Panc1 (cell line): ENCODE measurements around the gene KRAS. TPM values are rescaled to one million over a fixed set of nuclear protein-coding genes. Genes with fewer than 3 reads are reported as not detected.

Source experiments
- ATAC-seq: fragments of 200-7000 bp; cut with Tn5 transposase; 2 replicates; pipeline ENCODE4 v1.9.1; 2020; ENCODE audit warnings: mild to moderate bottlenecking, moderate library complexity
- BruUV-seq: library from RNA; stranded (reverse); fragments of 400-500 nt; replicated peaks from 2 replicates; lab custom pipeline; 2021; lab: Mats Ljungman, UMichigan
- CTCF ChIA-PET: fragments of 300-600 bp; sonication (Branson Sonifier 250); formaldehyde crosslinking; loops from one replicate; lab custom pipeline; 2022; ENCODE audit warnings: antibody characterized with exemption; lab: Charles Lee
- POLR2A ChIA-PET: fragments of 300-600 bp; sonication (Branson Sonifier 250); formaldehyde crosslinking; loops from one replicate; lab custom pipeline; 2022; ENCODE audit warnings: antibody characterized with exemption; lab: Charles Lee
- DNase-seq: peaks from one replicate; pipeline ENCODE4 v3.0.0-alpha.2; 2010; ENCODE audit warnings: low read depth, low spot score
- H3K27ac ChIP-seq: 2 replicates; pipeline ENCODE4 v1.5.1; 2011; ENCODE audit warnings: mild to moderate bottlenecking, low read length, inconsistent platforms
- H3K27me3 ChIP-seq: fragments of 200-500 bp; sonication (Bioruptor generic); 2 replicates; pipeline ENCODE4 v1.6.0; 2014; ENCODE audit warnings: low read length, inconsistent platforms; ENCODE audit not compliant: control insufficient read depth, insufficient read depth
- H3K36me3 ChIP-seq: fragments of 200-500 bp; sonication (Bioruptor generic); 2 replicates; pipeline ENCODE4 v1.5.1; 2014; ENCODE audit warnings: inconsistent platforms, mild to moderate bottlenecking, low read length, moderate library complexity; ENCODE audit not compliant: control insufficient read depth, insufficient read depth
- H3K4me1 ChIP-seq: 2 replicates; pipeline ENCODE4 v1.5.1; 2011; ENCODE audit warnings: inconsistent platforms, mild to moderate bottlenecking, low read length, moderate library complexity; ENCODE audit not compliant: control insufficient read depth, insufficient read depth
- H3K4me3 ChIP-seq, 2 experiments: 2 replicates each; pipeline ENCODE4 v1.5.1; 2011 to 2012; ENCODE audit warnings: low read depth in 2 of 2, low read length in 2 of 2, mild to moderate bottlenecking in 2 of 2, inconsistent platforms in 1 of 2, moderate library complexity in 1 of 2
- H3K9me3 ChIP-seq: fragments of 200-500 bp; sonication (Bioruptor generic); 2 replicates; pipeline ENCODE4 v1.5.1; 2014; ENCODE audit warnings: low read depth, mild to moderate bottlenecking, inconsistent platforms, low read length, moderate library complexity; ENCODE audit not compliant: control insufficient read depth, insufficient read depth
- CTCF ChIP-seq: fragments of 450-650 bp; IDR thresholded peaks from 2 replicates; pipeline ENCODE4 v1.5.1; 2017; ENCODE audit warnings: mild to moderate bottlenecking
- POLR2AphosphoS5 ChIP-seq: IDR thresholded peaks from 2 replicates; pipeline ENCODE4 v1.6.1; 2012; ENCODE audit warnings: mild to moderate bottlenecking, low read depth, low read length, moderate library complexity
- REST ChIP-seq, 2 experiments: IDR thresholded peaks; 2 replicates each; pipeline ENCODE4 v1.6.1; 2011 to 2012; ENCODE audit warnings: low read depth in 2 of 2, control low read depth in 1 of 2, low read length in 1 of 2, mild to moderate bottlenecking in 1 of 2, moderate library complexity in 1 of 2; ENCODE audit not compliant: insufficient read depth in 1 of 2
- SIN3A ChIP-seq: IDR thresholded peaks from 2 replicates; pipeline ENCODE4 v1.6.1; 2012; ENCODE audit warnings: low read depth, mild to moderate bottlenecking, low read length, moderate library complexity, borderline replicate concordance; ENCODE audit not compliant: insufficient read depth
- TCF7L2 ChIP-seq: IDR thresholded peaks from 2 replicates; pipeline ENCODE4 v1.6.1; 2011; ENCODE audit warnings: mild to moderate bottlenecking, low read depth, low read length, inconsistent platforms
- in situ Hi-C: cut with HindIII; loops from 2 replicates; pipeline ENCODE4 v1.10.0; 2016; ENCODE audit warnings: low sequenced_read_pairs, low pct_unique_long_range_greater_than_20kb
- intact Hi-C: fragments of 100-400 bp; cut with micrococcal nuclease; formaldehyde crosslinking; loops from one replicate; pipeline ENCODE4 v1.10.0; 2022; ENCODE audit not compliant: unreplicated experiment
- total RNA-seq: library from RNA; stranded (reverse); gene quantifications from one replicate; pipeline ENCODE4 v1.2.1, GENCODE V29; 2021; ENCODE audit not compliant: unreplicated experiment

Gene KRAS
- total RNA-seq, 1 experiment from 2014 or later: 33.1 TPM

GRCh38 chr12:25287610-25288009 is 36.9 kb upstream of the KRAS start:
- Histone ChIP-seq H3K36me3 (no peaks in the 10 kb centered on the region), H3K4me3 (no peak overlapping the region), H3K9me3 (no peaks in the 10 kb centered on the region; the same call in 1 of the 2 replicates), H3K27me3 (peaks cover 14% of the 10 kb centered on the region; the same call in 1 of the 2 replicates), H3K4me1 (no peaks in the 10 kb centered on the region), H3K27ac (no peak overlapping the region)
- in situ Hi-C loops (no loop called here), intact Hi-C loops (no loop called here)
- POLR2A ChIA-PET: no interaction called here
- CTCF ChIA-PET: no interaction called here
- ATAC-seq: no peak
- TF ChIP-seq SIN3A (no peak), REST (IDR thresholded peaks at IDR 0.05; ENCODE audit: insufficient read depth in 1 of 2, low read depth in 2 of 2, low read length in 1 of 2) (no peak), TCF7L2 (no peak), CTCF (no peak), POLR2AphosphoS5 (no peak)
- no peak for DNase-seq
- BruUV-seq: no TSS peak

GRCh38 chr12:25286837-25287236 is 36.1 kb upstream of the KRAS start:
- Histone ChIP-seq H3K4me3 (no peak overlapping the region), H3K4me1 (no peaks in the 10 kb centered on the region), H3K27ac (no peak overlapping the region), H3K36me3 (no peaks in the 10 kb centered on the region), H3K27me3 (peaks cover 16% of the 10 kb centered on the region), H3K9me3 (no peaks in the 10 kb centered on the region; the same call in 1 of the 2 replicates)
- POLR2A ChIA-PET: no interaction called here
- TF ChIP-seq REST (IDR thresholded peaks at IDR 0.05; ENCODE audit: insufficient read depth in 1 of 2, low read depth in 2 of 2, low read length in 1 of 2) (no peak), SIN3A (no peak), CTCF (no peak), POLR2AphosphoS5 (no peak), TCF7L2 (no peak)
- ATAC-seq: no peak
- CTCF ChIA-PET: no interaction called here
- no TSS peak for BruUV-seq
- DNase-seq: no peak
- in situ Hi-C loops: no loop called here
- intact Hi-C loops: no loop called here
